ENCODE data around the gene ADARB2. TPM values are rescaled to one million over a fixed set of nuclear protein-coding genes. Genes with fewer than 3 reads are reported as not detected.

ADARB2 gene
- total RNA-seq, 4 donors from 2014 or later = 2.0 to 9.9 (median 5.1) TPM

DNA sequence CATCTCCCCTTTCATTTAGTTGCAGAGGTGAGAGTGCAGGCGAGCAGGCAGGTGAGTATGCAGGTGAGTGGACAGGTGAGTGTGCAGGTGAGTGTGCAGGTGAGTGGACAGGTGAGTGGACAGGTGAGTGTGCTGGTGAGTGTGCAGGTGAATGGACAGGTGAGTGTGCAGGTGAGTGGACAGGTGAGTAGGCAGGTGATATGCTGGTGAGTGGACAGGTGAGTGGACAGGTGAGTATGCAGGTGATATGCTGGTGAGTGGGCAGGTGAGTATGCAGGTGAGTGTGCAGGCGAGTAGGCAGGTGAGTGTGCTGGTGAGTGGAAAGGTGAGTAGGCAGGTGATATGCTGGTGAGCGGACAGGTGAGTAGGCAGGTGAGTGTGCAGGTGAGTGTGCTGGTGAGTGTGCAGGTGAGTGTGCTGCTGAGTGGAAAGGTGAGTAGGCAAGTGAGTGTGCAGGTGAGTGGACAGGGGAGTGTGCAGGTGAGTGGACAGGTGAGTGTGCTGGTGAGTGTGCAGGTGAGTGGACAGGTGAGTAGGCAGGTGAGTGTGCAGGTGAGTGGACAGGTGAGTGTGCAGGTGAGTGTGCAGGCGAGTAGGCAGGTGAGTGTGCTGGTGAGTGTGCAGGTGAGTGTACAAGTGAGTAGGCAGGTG, 165.6 kb downstream of the ADARB2 start:
- H3K27ac ChIP-seq = no peak overlapping the region
- H3K4me3 ChIP-seq = no peak overlapping the region
- no peaks in the 10 kb centered on the region for H3K27me3 ChIP-seq

GRCh38 chr10:1570416-1571051, 166.8 kb downstream of the ADARB2 start:
- Histone ChIP-seq H3K4me1 (no peaks in the 10 kb centered on the region), H3K36me3 (no peaks in the 10 kb centered on the region), H3K27me3 (no peaks in the 10 kb centered on the region), H3K4me3 (no peak overlapping the region), H3K9me3 (no peaks in the 10 kb centered on the region), H3K27ac (no peak overlapping the region)
- TF ChIP-seq, protein P1, sequence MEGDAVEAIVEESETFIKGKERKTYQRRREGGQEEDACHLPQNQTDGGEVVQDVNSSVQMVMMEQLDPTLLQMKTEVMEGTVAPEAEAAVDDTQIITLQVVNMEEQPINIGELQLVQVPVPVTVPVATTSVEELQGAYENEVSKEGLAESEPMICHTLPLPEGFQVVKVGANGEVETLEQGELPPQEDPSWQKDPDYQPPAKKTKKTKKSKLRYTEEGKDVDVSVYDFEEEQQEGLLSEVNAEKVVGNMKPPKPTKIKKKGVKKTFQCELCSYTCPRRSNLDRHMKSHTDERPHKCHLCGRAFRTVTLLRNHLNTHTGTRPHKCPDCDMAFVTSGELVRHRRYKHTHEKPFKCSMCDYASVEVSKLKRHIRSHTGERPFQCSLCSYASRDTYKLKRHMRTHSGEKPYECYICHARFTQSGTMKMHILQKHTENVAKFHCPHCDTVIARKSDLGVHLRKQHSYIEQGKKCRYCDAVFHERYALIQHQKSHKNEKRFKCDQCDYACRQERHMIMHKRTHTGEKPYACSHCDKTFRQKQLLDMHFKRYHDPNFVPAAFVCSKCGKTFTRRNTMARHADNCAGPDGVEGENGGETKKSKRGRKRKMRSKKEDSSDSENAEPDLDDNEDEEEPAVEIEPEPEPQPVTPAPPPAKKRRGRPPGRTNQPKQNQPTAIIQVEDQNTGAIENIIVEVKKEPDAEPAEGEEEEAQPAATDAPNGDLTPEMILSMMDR (IDR thresholded peaks at IDR 0.05) = no peak
- TF ChIP-seq POLR2A (IDR thresholded peaks at IDR 0.05) = no peak
- no peak for DNase-seq

More for the DNA sequence above, 165.6 kb downstream of the ADARB2 start:
- no peak for TF ChIP-seq POLR2A (IDR thresholded peaks at IDR 0.05)
- TF ChIP-seq, protein P1 (IDR thresholded peaks at IDR 0.05) = no peak
- H3K9me3 ChIP-seq = no peaks in the 10 kb centered on the region
- H3K36me3 ChIP-seq = no peaks in the 10 kb centered on the region
- no peaks in the 10 kb centered on the region for H3K4me1 ChIP-seq
- DNase-seq = no peak

DNA sequence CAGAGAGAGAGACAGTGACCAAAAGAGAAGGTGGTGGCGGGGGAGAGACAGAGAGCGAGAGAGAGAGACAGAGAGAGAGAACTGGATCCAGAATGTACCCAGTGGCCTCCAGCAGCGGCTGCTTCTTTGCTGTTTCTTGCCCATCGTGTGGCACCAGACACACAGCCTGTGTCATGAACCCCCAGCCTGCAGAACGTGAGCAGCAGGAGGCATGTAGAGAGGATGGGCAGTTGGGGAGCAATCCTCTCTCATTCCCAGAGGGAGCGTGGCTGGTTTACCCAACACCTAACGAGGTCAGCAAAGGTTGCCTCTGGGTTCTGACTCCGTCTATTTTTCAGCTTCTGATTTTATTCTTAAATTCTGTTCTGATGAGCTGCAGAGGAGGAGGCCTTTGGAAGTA, 168.1 kb downstream of the ADARB2 start:
- no peak for DNase-seq
- Histone ChIP-seq H3K27ac (no peak overlapping the region), H3K4me3 (no peak overlapping the region), H3K27me3 (no peaks in the 10 kb centered on the region), H3K9me3 (no peaks in the 10 kb centered on the region), H3K36me3 (no peaks in the 10 kb centered on the region), H3K4me1 (no peaks in the 10 kb centered on the region)
- TF ChIP-seq, protein P1 (IDR thresholded peaks at IDR 0.05) = no peak
- no peak for TF ChIP-seq POLR2A (IDR thresholded peaks at IDR 0.05)

DNA sequence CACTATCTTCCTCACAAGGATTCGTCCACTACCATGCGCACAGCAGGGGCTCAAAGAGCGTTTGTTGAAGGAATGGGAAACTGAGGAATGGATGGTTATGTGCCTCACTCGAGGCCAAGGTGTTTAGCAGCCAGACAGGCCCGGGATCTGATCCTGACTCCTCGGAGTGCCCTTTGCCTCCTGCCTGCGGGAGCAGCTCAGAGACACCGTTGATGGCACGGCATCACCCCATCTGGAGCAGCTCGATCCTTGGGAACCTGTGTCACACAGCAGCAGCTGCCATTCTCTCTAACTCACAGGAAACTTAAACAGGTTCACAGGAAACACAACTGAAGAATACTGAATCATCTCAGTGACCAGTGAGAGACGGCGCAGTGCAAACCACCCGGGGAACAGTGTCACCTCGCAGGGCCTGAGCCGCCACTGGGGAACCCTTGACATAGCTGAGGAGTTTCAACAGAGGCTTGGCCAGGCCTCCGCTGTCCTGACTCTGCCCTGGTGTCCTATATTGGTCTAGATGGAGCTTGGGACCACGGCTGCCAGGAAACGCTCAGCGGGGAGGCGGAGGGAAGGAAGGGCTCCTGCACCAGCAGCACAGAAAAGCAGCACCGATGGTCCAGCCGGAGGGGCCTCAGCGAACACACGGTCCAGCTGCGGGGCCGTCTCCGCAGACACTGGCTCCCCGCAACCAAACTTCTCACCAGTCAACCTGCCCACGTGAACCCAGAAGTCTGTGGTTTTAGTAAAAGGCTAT, 169.4 kb downstream of the ADARB2 start:
- H3K27ac ChIP-seq = no peak overlapping the region

GRCh38 chr10:1567152-1567551, 170.2 kb downstream of the ADARB2 start:
- Histone ChIP-seq H3K27ac (no peak overlapping the region), H3K4me3 (no peak overlapping the region), H3K36me3 (no peaks in the 10 kb centered on the region), H3K4me1 (no peaks in the 10 kb centered on the region), H3K27me3 (no peaks in the 10 kb centered on the region), H3K9me3 (no peaks in the 10 kb centered on the region)
- TF ChIP-seq, protein P1 (IDR thresholded peaks at IDR 0.05) = no peak
- TF ChIP-seq POLR2A (IDR thresholded peaks at IDR 0.05) = no peak
- DNase-seq = no peak

More for the DNA sequence above, 169.4 kb downstream of the ADARB2 start:
- DNase-seq = no peak
- TF ChIP-seq, protein P1 (IDR thresholded peaks at IDR 0.05) = no peak
- TF ChIP-seq POLR2A (IDR thresholded peaks at IDR 0.05) = no peak
- no peak overlapping the region for H3K4me3 ChIP-seq
- H3K4me1 ChIP-seq = no peaks in the 10 kb centered on the region
- H3K36me3 ChIP-seq = no peaks in the 10 kb centered on the region
- H3K27me3 ChIP-seq = no peaks in the 10 kb centered on the region
- H3K9me3 ChIP-seq = no peaks in the 10 kb centered on the region

All from Peyer's patch (tissue), 4 donors.